Liver (tissue), 9 donors: Measurements from ENCODE around the gene PROZ. TPM values are rescaled to one million over a fixed set of nuclear protein-coding genes. Genes with fewer than 3 reads are reported as not detected.
"Not testable (repeated sequence)": the region's sequence is repeated elsewhere in the genome, so short reads cannot be mapped to it uniquely, and the experiment has no call there.

Experiments
- DNase-seq: peaks from one replicate; pipeline ENCODE4 v3.0.0-alpha.2; 2017; ENCODE audit warnings: low spot score
- H3K27ac ChIP-seq, 2 donors: one replicate each; pipeline ENCODE4 v1.7.0; 2013; ENCODE audit warnings: inconsistent platforms in 2 of 2, low read length in 2 of 2, control low read depth in 1 of 2, low read depth in 1 of 2, mild to moderate bottlenecking in 1 of 2
- H3K27me3 ChIP-seq, 4 donors: one replicate each; pipeline versions ENCODE4 v1.6.1 to v1.7.0; 2013; ENCODE audit warnings: low read length in 3 of 4, inconsistent platforms in 1 of 4, mild to moderate bottlenecking in 1 of 4, moderate library complexity in 1 of 4; ENCODE audit not compliant: control insufficient read depth in 4 of 4, insufficient read depth in 4 of 4
- H3K36me3 ChIP-seq, 4 donors: one replicate each; pipeline versions ENCODE4 v1.6.1 to v1.7.0; 2013; ENCODE audit warnings: low read length in 3 of 4, mild to moderate bottlenecking in 3 of 4, low read depth in 1 of 4, moderate library complexity in 1 of 4; ENCODE audit not compliant: control insufficient read depth in 4 of 4, insufficient read depth in 3 of 4
- H3K4me1 ChIP-seq, 4 donors: one replicate each; pipeline versions ENCODE4 v1.6.1 to v1.7.0; 2013; ENCODE audit warnings: low read length in 3 of 4, mild to moderate bottlenecking in 3 of 4, moderate library complexity in 1 of 4; ENCODE audit not compliant: control insufficient read depth in 4 of 4, insufficient read depth in 4 of 4
- H3K4me3 ChIP-seq, 3 donors: one replicate each; pipeline versions ENCODE4 v1.6.1 to v1.7.0; 2013; ENCODE audit warnings: low read length in 3 of 3, control low read depth in 1 of 3, low read depth in 1 of 3, mild to moderate bottlenecking in 1 of 3
- H3K9ac ChIP-seq, 2 donors: one replicate each; pipeline ENCODE4 v1.7.0; 2013; ENCODE audit warnings: low read length in 2 of 2, mild to moderate bottlenecking in 2 of 2, moderate library complexity in 2 of 2, control low read depth in 1 of 2, low read depth in 1 of 2
- H3K9me3 ChIP-seq, 4 donors: one replicate each; pipeline versions ENCODE4 v1.6.1 to v1.7.0; 2013; ENCODE audit warnings: low read length in 3 of 4; ENCODE audit not compliant: control insufficient read depth in 4 of 4
- ATF3 ChIP-seq: IDR thresholded peaks from 2 replicates; pipeline ENCODE4 v1.6.1; 2016; ENCODE audit warnings: antibody characterized with exemption
- FOXA1 ChIP-seq: IDR thresholded peaks from 2 replicates; pipeline ENCODE4 v1.6.1; 2016; ENCODE audit warnings: antibody characterized with exemption
- FOXA2 ChIP-seq: IDR thresholded peaks from 2 replicates; pipeline ENCODE4 v1.6.1; 2016; ENCODE audit warnings: antibody characterized with exemption
- GABPA ChIP-seq, 2 donors: IDR thresholded peaks in 1 of 2; conservative IDR thresholded peaks in 1 of 2; 2 replicates each; pipeline ENCODE4 v1.6.1; 2016; ENCODE audit warnings: antibody characterized with exemption in 2 of 2, mild to moderate bottlenecking in 1 of 2, moderate library complexity in 1 of 2
- MAX ChIP-seq: IDR thresholded peaks from 2 replicates; pipeline ENCODE4 v1.6.1; 2016; ENCODE audit warnings: antibody characterized with exemption
- YY1 ChIP-seq: IDR thresholded peaks from 2 replicates; pipeline ENCODE4 v1.6.1; 2016; ENCODE audit warnings: antibody characterized with exemption, mild to moderate bottlenecking
- ZBTB33 ChIP-seq: IDR thresholded peaks from 2 replicates; pipeline ENCODE4 v1.6.1; 2016; ENCODE audit warnings: antibody characterized with exemption
- WGBS: extraction: QIAGEN DNeasy Blood & Tissue Kit; methylation state at CpG from one replicate; pipeline ENCODE4 v1.1.7; 2013; 5-methylcytosine and 5-hydroxymethylcytosine counted together
- polyA plus RNA-seq, 2 donors: library from polyadenylated mRNA; stranded (reverse) in 1 of 2; unstranded in 1 of 2; fragments of 200-250 nt in 1 of 2; fragments of >200 nt in 1 of 2; fragmentation: Nextera tagmentation in 1 of 2; extraction: Ambion mirVana in 1 of 2; gene quantifications; one replicate each; pipeline versions ENCODE4 v1.2.1 to v1.2.3, GENCODE V29; 2013 to 2015
- total RNA-seq, 2 donors: library from RNA; depleted of rRNA; stranded (reverse); fragments of >200 nt; gene quantifications; one replicate each; pipeline ENCODE4 v1.2.3, GENCODE V29; 2014
- donor health status: healthy.
- donor health status: healthy.
- donor health status: healthy.
- donor health status: healthy.
- donor health status: healthy.

PROZ gene
- total and polyA plus RNA-seq, 4 donors = 10.6 to 40.7 (median 30.3) TPM

GRCh38 chr13:113159701-113160100 lies 1.3 kb downstream of the PROZ start:
- DNase-seq = no peak
- H3K27ac ChIP-seq = peak overlapping the region; percentile 89 to 97
- no peaks in the 10 kb centered on the region for H3K9me3 ChIP-seq
- peaks cover 0 to 31% (median 18%) of the 10 kb centered on the region in 4 donors for H3K4me1 ChIP-seq
- no peaks in the 10 kb centered on the region for H3K27me3 ChIP-seq
- 61% methylated on average over 20 of the region's 20 CpGs for WGBS
- no peak for TF ChIP-seq FOXA1
- no peak for TF ChIP-seq ATF3
- H3K4me3 ChIP-seq = peak overlapping the region; percentile 35 to 62 (median 50)
- peak overlapping the region in 1 of 2 donors; percentile 66 for H3K9ac ChIP-seq
- peaks cover 0 to 5% (median 2%) of the 10 kb centered on the region in 4 donors for H3K36me3 ChIP-seq

- H3K27ac ChIP-seq = no peak overlapping the region
- no peak overlapping the region for H3K9ac ChIP-seq
- WGBS = 82% methylated on average over 12 of the region's 12 CpGs
- H3K4me1 ChIP-seq = peaks cover 0 to 30% (median 17%) of the 10 kb centered on the region in 4 donors
- H3K4me3 ChIP-seq = no peak overlapping the region
- no peaks in the 10 kb centered on the region for H3K27me3 ChIP-seq
- TF ChIP-seq GABPA (IDR thresholded peaks at IDR 0.05 in 1 of 2, conservative IDR thresholded peaks at IDR 0.05 in 1 of 2) = no peak
- no peaks in the 10 kb centered on the region for H3K9me3 ChIP-seq
- no peak for DNase-seq
- H3K36me3 ChIP-seq = peaks cover 0 to 8% (median 3%) of the 10 kb centered on the region in 4 donors
These were observed 2.5 kb downstream of the PROZ start for GRCh38 chr13:113160983-113161382.

- 77% methylated on average over 16 of the region's 16 CpGs for WGBS
- H3K4me1 ChIP-seq = peaks cover 0 to 26% (median 16%) of the 10 kb centered on the region in 4 donors
- TF ChIP-seq YY1 (no peak), ATF3 (no peak), MAX (no peak), ZBTB33 (no peak), FOXA2 (no peak), FOXA1 (no peak)
- no peak overlapping the region for H3K9ac ChIP-seq
- no peak overlapping the region for H3K27ac ChIP-seq
- no peak overlapping the region for H3K4me3 ChIP-seq
- H3K36me3 ChIP-seq = peaks cover 0 to 10% (median 5%) of the 10 kb centered on the region in 4 donors
- H3K9me3 ChIP-seq = no peaks in the 10 kb centered on the region
- DNase-seq = no peak
- H3K27me3 ChIP-seq = no peaks in the 10 kb centered on the region
These were observed 3.0 kb downstream of the PROZ start for GRCh38 chr13:113161433-113161832.

GRCh38 chr13:113161975-113162374 lies 3.5 kb downstream of the PROZ start:
- H3K9ac ChIP-seq, DNase-seq, H3K4me3 ChIP-seq, H3K27me3 ChIP-seq, H3K27ac ChIP-seq, H3K9me3 ChIP-seq: not testable (repeated sequence)
- 28% methylated on average over 11 of the region's 13 CpGs for WGBS
- peaks cover 0 to 14% (median 7%) of the 10 kb centered on the region in 4 donors for H3K36me3 ChIP-seq
- H3K4me1 ChIP-seq = peaks cover 0 to 24% (median 13%) of the 10 kb centered on the region in 4 donors
